Measurements from ENCODE around the gene SAFB2.

The SAFB2 gene

DNA sequence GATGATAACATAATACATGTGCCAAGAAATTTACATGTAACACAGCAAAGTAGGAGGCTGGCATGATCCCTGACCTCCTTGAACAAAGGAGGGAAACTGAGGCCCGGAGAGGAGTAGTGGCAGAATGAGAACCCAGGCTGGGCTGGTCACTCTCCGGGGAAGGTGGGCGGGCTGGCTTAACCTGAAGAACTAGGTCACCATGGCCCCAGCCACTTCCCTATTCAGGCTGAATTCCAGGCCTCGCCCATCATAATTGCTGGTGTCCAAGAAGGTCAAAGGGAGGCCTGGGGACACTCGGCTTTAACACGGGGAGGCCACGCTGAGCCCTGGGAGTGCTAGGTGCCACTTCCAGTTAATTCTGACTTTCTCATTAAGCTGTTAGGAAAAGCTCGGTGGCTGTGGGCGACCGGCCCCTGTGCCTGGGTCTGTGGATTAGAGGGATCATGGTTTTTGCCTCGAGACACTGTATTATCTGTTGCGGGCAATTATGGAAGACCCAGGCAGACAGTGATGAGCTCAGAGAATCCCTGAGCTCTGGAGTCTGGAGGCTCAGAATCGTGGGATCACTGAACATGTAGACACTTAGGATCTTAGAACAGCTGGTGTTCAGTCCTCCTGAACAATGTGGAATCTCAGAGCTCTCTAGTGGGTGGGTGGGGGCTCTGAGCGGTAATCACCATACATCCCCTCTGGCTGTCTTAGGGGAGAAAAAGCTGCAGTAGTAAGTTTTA is 49.9 kb downstream of the SAFB2 start:
- no peak for DNase-seq (ENCODE audit: insufficient read length, low spot score)
- TF ChIP-seq TAF1 (IDR thresholded peaks at IDR 0.05; ENCODE audit: low read depth, low read length) (no peak), POLR2A (IDR thresholded peaks at IDR 0.05; ENCODE audit: low read depth, low read length) (no peak), SPI1 (IDR thresholded peaks at IDR 0.05; ENCODE audit: low read depth, low read length) (no peak), PAX5 (IDR thresholded peaks at IDR 0.05; ENCODE audit: insufficient read depth, low read length, severe bottlenecking) (no peak), POLR2AphosphoS5 (IDR thresholded peaks at IDR 0.05; ENCODE audit: low read depth, low read length) (no peak), POU2F2 (IDR thresholded peaks at IDR 0.05; ENCODE audit: low read depth, low read length) (no peak)
- FAIRE-seq: no peak

DNA sequence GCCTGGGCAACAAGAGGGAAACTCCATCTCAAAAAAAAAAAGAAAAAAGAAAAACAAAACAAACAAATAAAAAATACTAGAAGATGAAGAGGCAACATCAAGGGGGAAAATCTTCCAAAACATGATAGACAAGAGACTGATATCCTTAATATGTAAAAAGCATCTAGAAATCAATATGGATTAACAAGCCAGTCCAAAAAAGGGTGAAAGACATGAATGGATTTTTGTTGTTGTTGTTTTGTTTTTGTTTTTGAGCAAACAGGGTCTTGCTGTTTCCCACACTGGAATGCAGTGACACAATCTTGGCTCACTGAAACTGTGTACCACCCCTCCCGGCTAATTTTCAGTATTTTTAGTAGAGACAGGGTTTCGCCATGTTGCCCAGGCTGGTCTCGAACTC is 50.8 kb downstream of the SAFB2 start:
- TF ChIP-seq POU2F2 (IDR thresholded peaks at IDR 0.05; ENCODE audit: low read depth, low read length) (no peak), SPI1 (IDR thresholded peaks at IDR 0.05; ENCODE audit: low read depth, low read length) (no peak), POLR2A (IDR thresholded peaks at IDR 0.05; ENCODE audit: low read depth, low read length) (no peak), TAF1 (IDR thresholded peaks at IDR 0.05; ENCODE audit: low read depth, low read length) (no peak), PAX5 (IDR thresholded peaks at IDR 0.05; ENCODE audit: insufficient read depth, low read length, severe bottlenecking) (no peak), POLR2AphosphoS5 (IDR thresholded peaks at IDR 0.05; ENCODE audit: low read depth, low read length) (no peak)
- DNase-seq (ENCODE audit: insufficient read length, low spot score) (no peak), FAIRE-seq (no peak)

DNA sequence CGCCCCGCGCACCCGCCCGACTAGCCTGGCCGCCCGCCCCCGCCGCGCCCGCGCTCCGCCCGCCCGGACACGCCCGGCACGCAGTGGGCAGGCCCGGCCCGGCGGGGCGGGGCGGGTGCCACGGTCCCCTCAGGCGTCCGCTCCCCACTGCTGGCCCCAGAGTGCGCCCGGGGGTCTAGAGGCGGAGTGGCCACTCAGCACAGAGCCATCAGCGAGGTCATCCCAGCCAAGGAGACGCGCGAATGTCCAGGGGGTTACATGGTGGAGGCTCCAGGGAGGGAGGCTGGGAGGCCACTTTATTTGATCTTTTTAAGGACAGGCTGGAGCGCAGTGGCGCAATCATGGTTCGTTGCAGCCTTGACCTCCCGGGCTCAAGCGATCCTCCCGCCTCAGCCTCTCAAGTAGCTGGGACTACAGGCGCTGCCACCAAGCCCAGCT is 54.6 kb downstream of the SAFB2 start:
- FAIRE-seq (no peak), DNase-seq (ENCODE audit: insufficient read length, low spot score) (no peak)
- no peak for TF ChIP-seq SPI1 (IDR thresholded peaks at IDR 0.05; ENCODE audit: low read depth, low read length)

DNA sequence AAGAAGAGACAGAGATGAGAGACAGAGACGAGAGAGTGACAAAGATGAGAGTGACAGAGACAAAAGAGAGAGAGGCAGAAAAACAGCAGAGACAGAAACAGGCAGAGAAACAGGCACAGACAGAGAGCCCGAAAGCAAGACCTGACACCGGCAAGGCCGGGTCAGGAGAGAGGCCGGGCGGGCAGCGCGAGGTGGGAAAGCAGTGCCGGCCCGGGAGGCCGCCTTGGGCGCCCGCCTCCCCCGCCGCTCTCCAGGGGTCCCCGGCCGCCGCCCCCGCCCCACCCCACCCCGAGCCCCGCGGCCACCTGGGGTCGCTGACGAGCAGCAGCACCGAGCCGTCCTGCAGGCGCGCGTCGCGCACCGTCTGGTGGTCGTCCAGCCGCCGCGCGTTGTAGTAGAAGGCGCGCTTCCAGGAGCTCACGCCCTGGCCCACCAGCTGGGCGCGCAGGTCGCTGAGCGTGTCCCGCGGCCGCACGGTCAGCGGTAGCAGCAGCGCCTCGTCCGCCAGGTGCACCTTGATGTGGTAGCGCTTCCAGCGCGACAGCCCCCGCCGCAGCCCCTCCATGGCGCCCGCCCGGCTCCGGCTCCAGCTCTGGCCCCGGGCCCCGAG is 55.1 kb downstream of the SAFB2 start, which contains the start of gene TINCR:
TINCR (minus strand) TSS at position 594 of the 610 bp plus-strand sequence.
- FAIRE-seq: no peak
- TF ChIP-seq TAF1 (IDR thresholded peaks at IDR 0.05; ENCODE audit: low read depth, low read length) (no peak), POLR2AphosphoS5 (IDR thresholded peaks at IDR 0.05; ENCODE audit: low read depth, low read length) (no peak)
- DNase-seq (ENCODE audit: insufficient read length, low spot score): no peak

DNA sequence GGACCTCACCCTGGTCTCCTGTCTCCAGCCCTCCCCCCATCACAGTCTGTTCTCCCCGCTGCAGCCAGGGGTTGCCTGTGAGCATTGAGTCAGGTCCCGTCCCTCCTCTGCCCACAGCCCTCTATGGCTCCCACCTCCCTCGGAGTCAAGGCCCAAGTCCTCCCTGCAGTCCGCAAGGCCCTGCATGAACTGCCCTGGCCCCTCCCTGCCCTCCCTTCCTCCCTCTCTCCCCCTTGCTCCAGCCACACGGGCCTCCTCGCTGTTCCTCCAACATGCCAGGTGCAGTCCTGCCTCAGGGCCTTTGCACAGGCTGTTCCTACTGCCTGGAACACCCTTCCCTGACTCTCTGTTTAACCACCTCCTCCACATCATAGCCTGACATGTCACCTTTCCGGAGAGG is 57.6 kb downstream of the SAFB2 start:
- no peak for TF ChIP-seq POU2F2 (IDR thresholded peaks at IDR 0.05; ENCODE audit: low read depth, low read length)
- no peak for DNase-seq (ENCODE audit: insufficient read length, low spot score)
- no peak for FAIRE-seq

DNA sequence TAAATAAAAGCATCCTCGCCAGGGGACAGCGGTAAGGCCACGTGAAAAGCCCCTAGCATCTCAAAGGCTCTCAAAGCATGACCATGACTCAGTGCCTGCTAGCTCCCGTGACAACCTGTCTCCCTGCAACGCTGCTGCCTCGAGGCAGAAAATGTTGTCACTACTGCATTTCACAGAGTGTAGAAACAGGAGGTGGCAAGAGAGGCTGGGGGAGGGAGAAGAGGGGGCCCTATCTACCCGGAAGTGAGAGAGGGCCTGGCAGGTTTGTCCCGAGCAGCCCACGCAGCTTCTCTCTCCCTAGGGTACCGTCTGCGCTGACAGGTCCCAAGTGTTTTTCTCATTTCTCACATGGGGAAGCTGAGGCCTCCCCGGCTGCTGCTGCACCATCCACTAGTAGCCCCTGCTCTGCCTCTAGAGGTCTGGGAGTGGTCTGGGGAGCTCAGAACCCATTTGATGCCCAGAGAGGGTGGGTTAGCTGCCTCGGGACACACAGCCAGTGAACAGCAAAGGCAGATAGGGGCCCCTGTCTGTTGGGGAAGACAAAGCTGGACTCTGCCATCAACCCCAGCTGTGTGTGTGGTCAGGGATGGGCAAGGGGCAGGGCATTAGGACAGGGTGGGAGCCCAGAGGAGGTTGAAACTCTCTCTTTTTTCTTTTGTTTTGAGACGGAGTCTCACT is 58.5 kb downstream of the SAFB2 start:
- DNase-seq (ENCODE audit: insufficient read length, low spot score) (no peak), FAIRE-seq (no peak)
- TF ChIP-seq SPI1 (IDR thresholded peaks at IDR 0.05; ENCODE audit: low read depth, low read length) (no peak), POLR2A (IDR thresholded peaks at IDR 0.05; ENCODE audit: low read depth, low read length) (no peak), POLR2AphosphoS5 (IDR thresholded peaks at IDR 0.05; ENCODE audit: low read depth, low read length) (no peak), TAF1 (IDR thresholded peaks at IDR 0.05; ENCODE audit: low read depth, low read length) (no peak), POU2F2 (IDR thresholded peaks at IDR 0.05; ENCODE audit: low read depth, low read length) (no peak), PAX5 (IDR thresholded peaks at IDR 0.05; ENCODE audit: insufficient read depth, low read length, severe bottlenecking) (no peak)

DNA sequence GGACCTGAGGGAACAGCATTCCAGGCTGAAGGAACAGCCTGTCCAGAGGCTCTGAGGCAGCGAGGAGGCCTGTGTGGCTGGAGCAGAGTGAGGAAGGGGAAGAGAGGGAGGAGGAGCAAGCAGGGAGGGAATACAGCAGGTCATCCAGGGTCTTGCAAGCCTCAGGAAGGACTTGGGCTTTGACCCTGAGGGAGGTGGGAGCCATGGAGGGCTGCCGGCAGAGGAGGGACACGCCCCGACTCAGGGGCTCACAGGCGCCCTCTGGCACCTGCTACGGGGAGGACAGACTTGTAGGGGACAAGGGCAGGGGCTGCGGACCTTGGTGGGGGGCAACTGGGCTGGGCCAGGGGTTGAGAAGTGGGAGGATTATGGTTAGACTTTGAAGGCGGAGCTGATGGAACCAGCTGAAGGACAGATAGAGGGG is 59.6 kb downstream of the SAFB2 start:
- DNase-seq (ENCODE audit: insufficient read length, low spot score): no peak
- FAIRE-seq: no peak
- no peak for TF ChIP-seq SPI1 (IDR thresholded peaks at IDR 0.05; ENCODE audit: low read depth, low read length)
- TF ChIP-seq PAX5 (IDR thresholded peaks at IDR 0.05; ENCODE audit: insufficient read depth, low read length, severe bottlenecking): no peak
- TF ChIP-seq POLR2A (IDR thresholded peaks at IDR 0.05; ENCODE audit: low read depth, low read length): no peak
- no peak for TF ChIP-seq POU2F2 (IDR thresholded peaks at IDR 0.05; ENCODE audit: low read depth, low read length)
- TF ChIP-seq TAF1 (IDR thresholded peaks at IDR 0.05; ENCODE audit: low read depth, low read length): no peak
- TF ChIP-seq POLR2AphosphoS5 (IDR thresholded peaks at IDR 0.05; ENCODE audit: low read depth, low read length): no peak

DNA sequence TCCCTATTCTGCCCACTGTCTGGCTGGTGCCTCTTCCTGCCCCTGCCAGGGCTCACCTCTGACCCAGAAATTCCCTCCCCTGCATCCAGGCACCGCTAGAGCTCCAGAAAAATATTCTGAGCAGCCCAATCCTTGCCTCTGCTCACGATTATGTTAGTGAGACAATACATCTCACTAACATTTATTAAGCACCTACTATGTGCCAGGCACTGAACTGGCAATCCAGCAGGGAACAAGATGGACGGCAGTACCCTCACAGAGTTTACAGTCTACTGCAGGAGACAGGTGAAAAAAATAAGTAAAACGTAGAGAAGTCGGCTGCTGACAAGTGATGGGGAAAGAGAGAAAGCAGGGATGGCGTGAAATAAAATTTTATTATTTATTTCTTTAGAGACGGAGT is 60.3 kb downstream of the SAFB2 start:
- TF ChIP-seq TAF1 (IDR thresholded peaks at IDR 0.05; ENCODE audit: low read depth, low read length): no peak
- TF ChIP-seq PAX5 (IDR thresholded peaks at IDR 0.05; ENCODE audit: insufficient read depth, low read length, severe bottlenecking): no peak
- TF ChIP-seq POLR2A (IDR thresholded peaks at IDR 0.05; ENCODE audit: low read depth, low read length): no peak
- TF ChIP-seq POLR2AphosphoS5 (IDR thresholded peaks at IDR 0.05; ENCODE audit: low read depth, low read length): no peak
- TF ChIP-seq POU2F2 (IDR thresholded peaks at IDR 0.05; ENCODE audit: low read depth, low read length): no peak
- TF ChIP-seq SPI1 (IDR thresholded peaks at IDR 0.05; ENCODE audit: low read depth, low read length): no peak
- DNase-seq (ENCODE audit: insufficient read length, low spot score) (no peak), FAIRE-seq (no peak)

DNA sequence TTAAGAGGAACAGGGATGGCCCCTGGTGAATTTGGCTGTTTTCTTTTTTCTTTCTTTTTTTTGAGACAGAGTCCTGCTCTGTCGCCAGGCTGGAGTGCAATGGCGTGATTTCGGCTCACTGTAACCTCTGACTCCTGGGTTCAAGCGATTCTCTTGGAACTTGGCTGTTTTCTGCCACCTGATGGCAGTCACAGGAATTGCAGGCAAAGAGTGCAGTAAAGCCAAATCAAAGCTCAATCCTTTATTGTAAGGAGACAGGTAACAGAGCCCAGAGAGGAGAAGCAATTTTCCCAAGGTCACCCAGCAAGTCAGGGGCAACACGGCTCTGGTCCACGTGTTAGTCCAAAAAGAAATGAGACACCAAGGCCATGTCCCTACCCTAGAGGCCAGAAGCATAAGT is 61.0 kb downstream of the SAFB2 start:
- FAIRE-seq: no peak
- no peak for TF ChIP-seq PAX5 (IDR thresholded peaks at IDR 0.05; ENCODE audit: insufficient read depth, low read length, severe bottlenecking)
- no peak for TF ChIP-seq POLR2A (IDR thresholded peaks at IDR 0.05; ENCODE audit: low read depth, low read length)
- no peak for TF ChIP-seq SPI1 (IDR thresholded peaks at IDR 0.05; ENCODE audit: low read depth, low read length)
- no peak for TF ChIP-seq POLR2AphosphoS5 (IDR thresholded peaks at IDR 0.05; ENCODE audit: low read depth, low read length)
- TF ChIP-seq TAF1 (IDR thresholded peaks at IDR 0.05; ENCODE audit: low read depth, low read length): no peak
- no peak for TF ChIP-seq POU2F2 (IDR thresholded peaks at IDR 0.05; ENCODE audit: low read depth, low read length)
- no peak for DNase-seq (ENCODE audit: insufficient read length, low spot score)

DNA sequence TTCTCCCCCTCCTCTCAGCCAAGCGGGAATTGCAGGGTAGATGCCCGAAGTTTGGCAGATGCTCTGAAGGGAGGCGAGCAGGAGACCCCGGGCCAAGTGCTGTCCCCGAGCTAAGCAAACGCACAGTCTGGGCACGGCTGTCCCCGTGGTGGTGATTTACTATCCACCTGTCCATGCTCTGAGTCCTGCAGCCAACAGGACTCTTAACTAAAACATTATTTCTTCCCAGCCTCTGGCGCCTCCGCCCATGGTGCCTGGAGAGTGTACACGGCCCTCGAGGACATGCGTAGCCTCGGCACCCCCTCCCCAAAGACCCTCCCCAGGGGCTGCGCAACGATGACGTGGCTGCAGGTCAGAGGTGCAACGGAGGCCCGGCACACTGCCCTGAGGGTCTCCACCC is 62.4 kb downstream of the SAFB2 start:
- FAIRE-seq: no peak

More for the DNA sequence above, 62.4 kb downstream of the SAFB2 start:
- TF ChIP-seq POU2F2 (IDR thresholded peaks at IDR 0.05; ENCODE audit: low read depth, low read length) (no peak), SPI1 (IDR thresholded peaks at IDR 0.05; ENCODE audit: low read depth, low read length) (no peak), POLR2A (IDR thresholded peaks at IDR 0.05; ENCODE audit: low read depth, low read length) (no peak), PAX5 (IDR thresholded peaks at IDR 0.05; ENCODE audit: insufficient read depth, low read length, severe bottlenecking) (no peak), TAF1 (IDR thresholded peaks at IDR 0.05; ENCODE audit: low read depth, low read length) (no peak), POLR2AphosphoS5 (IDR thresholded peaks at IDR 0.05; ENCODE audit: low read depth, low read length) (no peak)
- DNase-seq (ENCODE audit: insufficient read length, low spot score): no peak
